GM20000 (cell line): ENCODE data around the gene RGS3.

Source experiments
- DNase-seq: peaks from one replicate; pipeline ENCODE4 v3.0.0; 2012; ENCODE audit warnings: low spot score
- CTCF ChIP-seq: IDR thresholded peaks from 2 replicates; pipeline ENCODE4 v1.5.1; 2012; ENCODE audit warnings: mild to moderate bottlenecking, control low read depth; ENCODE audit errors: extremely low read depth, missing control alignments

RGS3 gene

DNA sequence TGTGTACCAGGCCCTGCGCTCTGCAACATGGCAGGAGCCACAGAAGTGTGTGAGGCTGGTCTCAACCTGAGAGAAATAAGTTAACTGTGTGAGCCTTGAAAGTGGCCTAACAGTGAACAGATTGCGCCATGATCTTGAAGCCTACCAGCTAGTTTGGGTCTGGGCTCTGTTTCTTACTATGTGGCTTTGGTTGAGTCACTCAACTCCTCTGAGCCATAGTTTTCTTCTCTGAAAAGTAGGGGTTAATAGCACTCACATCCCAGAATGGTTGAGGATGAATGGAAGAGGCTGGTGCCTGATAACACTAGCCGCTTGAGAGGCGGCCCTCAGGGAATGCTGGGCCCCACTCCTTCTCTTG lies 121.5 kb downstream of the RGS3 start:
- no peak for TF ChIP-seq CTCF
- DNase-seq: no peak

- DNase-seq: no peak
Observed at GRCh38 chr9:113585555-113585954, 122.0 kb downstream of the RGS3 start.

DNA sequence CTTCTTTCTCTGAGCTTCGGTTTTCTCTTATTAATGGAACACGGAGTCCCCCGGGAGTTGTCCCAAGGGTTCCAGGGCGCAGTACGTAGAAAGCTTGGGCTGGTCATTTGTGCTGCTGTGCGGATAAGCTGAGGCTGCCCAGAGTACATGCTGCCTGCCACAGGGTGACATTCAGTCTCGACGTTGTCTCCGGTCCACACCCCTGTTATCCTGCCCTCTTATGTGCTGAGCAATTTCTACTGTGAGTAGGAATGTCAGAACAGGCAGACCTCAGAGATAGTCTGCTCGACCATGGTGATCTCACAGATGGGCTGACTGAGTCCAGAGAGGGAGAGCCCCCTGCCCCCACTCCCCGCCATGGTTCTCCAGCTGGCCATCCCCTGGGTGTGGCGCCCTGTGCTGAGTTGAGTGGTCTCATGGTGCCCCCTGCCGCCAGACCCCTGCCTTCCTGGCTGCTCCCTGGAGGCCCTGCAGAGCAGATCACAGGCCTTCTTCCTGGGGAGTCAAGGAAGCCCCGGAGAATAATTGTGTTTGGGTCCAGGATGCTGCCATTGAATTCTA lies 124.0 kb downstream of the RGS3 start:
- DNase-seq: no peak
- TF ChIP-seq CTCF: no peak

More at GRCh38 chr9:113585555-113585954, 122.0 kb downstream of the RGS3 start:
- TF ChIP-seq CTCF: no peak

DNA sequence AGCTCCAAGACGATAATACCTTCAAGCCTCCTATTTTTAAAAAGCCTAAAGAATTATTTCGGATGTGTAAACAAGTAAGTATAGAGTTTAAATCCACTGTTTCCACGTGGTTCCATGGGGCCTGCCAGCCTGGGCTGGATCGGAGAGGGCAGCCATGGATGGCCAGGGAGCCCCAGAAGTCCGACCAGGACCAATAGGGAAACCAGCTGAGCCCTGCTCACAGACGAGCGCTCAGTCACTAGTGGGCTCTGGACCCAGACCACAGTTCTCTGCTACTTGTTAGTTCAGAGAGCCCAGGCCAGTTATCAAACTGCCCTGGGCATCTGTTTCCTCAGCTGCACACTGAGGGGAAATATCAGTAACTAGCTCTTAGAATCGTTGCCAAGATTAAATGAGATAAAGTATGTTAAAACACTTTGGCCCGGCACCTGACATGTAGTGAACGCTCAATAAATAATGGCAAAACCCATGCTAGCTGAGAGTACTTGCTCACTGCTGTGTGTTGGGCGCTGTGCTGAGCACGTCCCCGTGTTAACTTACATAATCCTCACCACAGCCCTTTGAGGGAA lies 124.8 kb downstream of the RGS3 start:
- no peak for DNase-seq

GRCh38 chr9:113588936-113589335 lies 125.4 kb downstream of the RGS3 start:
- no peak for TF ChIP-seq CTCF
- no peak for DNase-seq

More for the DNA sequence above, 124.8 kb downstream of the RGS3 start:
- no peak for TF ChIP-seq CTCF

- DNase-seq: no peak
- TF ChIP-seq CTCF: no peak
Observed at GRCh38 chr9:113589407-113589806, 125.9 kb downstream of the RGS3 start.

- DNase-seq: no peak
- no peak for TF ChIP-seq CTCF
Observed at GRCh38 chr9:113589890-113590289, 126.4 kb downstream of the RGS3 start.
